Prostate gland (tissue), 2 donors: Measurements from ENCODE around the gene PRICKLE2.

Experiments used
- POLR2A ChIP-seq: fragments of 450-650 bp; IDR thresholded peaks from one replicate; pipeline ENCODE4 v1.6.1; 2016; ENCODE audit warnings: antibody characterized with exemption, mild to moderate bottlenecking
- POLR2AphosphoS5 ChIP-seq: sonication (generic); formaldehyde crosslinking; IDR thresholded peaks from one replicate; pipeline ENCODE4 v1.6.1; 2017; ENCODE audit warnings: antibody characterized with exemption
- TF ChIP-seq, protein P1 (sequence below), 4 experiments: fragments of 200-600 bp in 2 of 4; fragments of 450-650 bp in 2 of 4; sonication (generic) in 2 of 4; IDR thresholded peaks; 1 replicate in 3 of 4; 2 replicates in 1 of 4; pipeline ENCODE4 v1.5.1; 2016 to 2019; ENCODE audit warnings: antibody characterized with exemption in 4 of 4, mild to moderate bottlenecking in 2 of 4, moderate library complexity in 2 of 4

DNA sequence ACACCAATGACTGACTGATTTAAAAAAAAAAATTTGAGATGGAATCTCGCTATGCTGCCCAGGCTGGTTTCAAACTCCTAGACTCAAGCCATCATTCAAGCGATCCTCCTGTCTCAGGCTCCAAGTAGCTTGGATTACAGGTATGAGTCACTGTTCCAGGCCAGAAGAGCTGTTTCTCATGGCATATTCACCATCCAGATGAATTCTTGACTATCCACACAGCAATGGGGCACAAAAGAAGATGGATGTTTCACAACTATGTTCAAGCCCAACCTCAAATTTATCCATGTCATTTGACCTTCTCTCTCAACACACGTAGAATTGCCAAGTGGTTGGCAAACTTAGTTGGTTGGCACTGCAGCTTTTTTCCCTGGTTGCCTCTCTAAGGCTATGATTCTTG is 40.6 kb downstream of the PRICKLE2 start:
- TF ChIP-seq, protein P1, sequence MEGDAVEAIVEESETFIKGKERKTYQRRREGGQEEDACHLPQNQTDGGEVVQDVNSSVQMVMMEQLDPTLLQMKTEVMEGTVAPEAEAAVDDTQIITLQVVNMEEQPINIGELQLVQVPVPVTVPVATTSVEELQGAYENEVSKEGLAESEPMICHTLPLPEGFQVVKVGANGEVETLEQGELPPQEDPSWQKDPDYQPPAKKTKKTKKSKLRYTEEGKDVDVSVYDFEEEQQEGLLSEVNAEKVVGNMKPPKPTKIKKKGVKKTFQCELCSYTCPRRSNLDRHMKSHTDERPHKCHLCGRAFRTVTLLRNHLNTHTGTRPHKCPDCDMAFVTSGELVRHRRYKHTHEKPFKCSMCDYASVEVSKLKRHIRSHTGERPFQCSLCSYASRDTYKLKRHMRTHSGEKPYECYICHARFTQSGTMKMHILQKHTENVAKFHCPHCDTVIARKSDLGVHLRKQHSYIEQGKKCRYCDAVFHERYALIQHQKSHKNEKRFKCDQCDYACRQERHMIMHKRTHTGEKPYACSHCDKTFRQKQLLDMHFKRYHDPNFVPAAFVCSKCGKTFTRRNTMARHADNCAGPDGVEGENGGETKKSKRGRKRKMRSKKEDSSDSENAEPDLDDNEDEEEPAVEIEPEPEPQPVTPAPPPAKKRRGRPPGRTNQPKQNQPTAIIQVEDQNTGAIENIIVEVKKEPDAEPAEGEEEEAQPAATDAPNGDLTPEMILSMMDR (IDR thresholded peaks at IDR 0.05): no peak
- TF ChIP-seq POLR2A (no peak), POLR2AphosphoS5 (no peak)
